Raji (cell line): Measurements from ENCODE around the gene RELA.
A peak's percentile ranks its signal among the peaks of the same experiment; 100 is the strongest.

Experiments
- POLR2A ChIP-seq: IDR thresholded peaks from 2 replicates; pipeline ENCODE4 v1.6.1; 2011; ENCODE audit warnings: low read depth, low read length, control low read depth; ENCODE audit not compliant: insufficient read depth

Gene RELA

DNA sequence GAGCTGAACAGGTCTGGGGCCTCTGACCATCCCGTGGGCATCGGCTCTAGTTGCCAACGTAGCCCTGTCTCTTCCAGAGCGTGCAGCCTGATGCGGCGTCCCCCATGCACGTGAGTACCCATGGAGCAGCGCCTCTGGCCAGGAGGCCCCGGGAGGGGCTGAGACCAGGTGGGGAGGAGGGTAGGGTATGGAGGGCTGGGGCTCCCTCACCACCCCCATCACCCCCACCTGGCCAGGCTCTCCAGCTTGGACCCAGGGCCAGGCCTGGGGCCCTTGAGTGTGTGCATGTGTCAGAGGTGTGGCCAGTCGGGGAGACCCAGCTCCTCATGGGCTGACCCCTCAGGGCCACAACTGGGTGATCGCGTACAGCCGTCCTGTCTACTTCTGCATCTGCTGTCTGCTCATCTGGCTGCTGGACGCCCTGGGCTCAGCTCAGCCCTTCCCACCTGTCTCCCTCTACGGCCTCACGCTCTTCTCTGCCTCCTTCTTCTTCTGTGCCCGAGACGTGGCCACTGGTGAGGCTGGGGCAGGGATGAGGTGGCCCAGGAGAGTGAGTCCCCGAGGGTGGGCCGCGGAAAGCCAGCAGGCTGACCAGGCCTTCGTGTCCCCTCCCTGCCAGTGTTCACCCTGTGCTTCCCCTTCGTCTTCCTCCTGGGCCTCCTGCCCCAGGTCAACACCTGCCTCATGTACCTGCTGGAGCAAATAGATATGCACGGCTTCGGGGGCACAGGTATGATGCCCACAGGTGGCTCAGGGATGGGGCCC lies 38.7 kb downstream of the RELA start:
- TF ChIP-seq POLR2A, result no peak

DNA sequence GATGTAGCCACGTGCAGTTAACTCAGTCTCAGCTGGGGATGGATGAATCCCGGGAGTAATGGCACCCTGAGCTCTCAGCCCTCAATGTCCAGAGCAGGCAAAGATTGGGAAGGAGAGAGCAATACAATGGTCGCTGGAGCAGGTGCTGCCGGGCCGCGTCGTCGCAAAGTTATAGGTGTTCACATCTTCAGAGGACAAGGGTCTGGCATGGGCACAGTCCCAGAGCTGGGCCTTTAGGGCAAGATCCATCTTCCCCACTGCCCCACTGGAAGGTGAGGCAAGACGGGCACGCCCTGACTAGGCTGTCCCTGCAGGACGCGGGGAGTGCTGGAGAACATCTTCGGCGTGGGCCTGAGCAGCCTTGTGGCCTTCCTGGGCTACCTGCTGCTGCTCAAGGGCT lies 39.5 kb downstream of the RELA start:
- no peak for TF ChIP-seq POLR2A

DNA sequence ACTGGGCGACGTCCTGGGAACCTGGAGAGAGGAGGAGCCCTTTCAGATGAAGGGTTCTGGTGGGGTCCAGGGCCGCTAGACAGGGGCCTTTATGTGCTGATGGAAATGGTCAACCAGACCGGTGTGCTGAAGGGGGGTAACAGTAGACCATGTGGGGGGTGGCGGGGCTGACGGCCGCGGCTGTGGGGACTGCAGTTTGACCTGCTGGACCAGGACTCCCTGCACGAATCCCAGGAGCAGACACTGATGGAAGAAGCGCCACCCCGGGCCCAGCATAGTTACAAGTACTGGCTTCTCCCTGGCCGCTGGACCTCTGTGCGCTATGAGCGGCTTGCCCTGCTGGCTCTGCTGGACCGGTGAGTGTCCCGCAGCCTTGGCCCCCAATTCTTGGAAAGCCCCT lies 40.7 kb downstream of the RELA start:
- no peak for TF ChIP-seq POLR2A

DNA sequence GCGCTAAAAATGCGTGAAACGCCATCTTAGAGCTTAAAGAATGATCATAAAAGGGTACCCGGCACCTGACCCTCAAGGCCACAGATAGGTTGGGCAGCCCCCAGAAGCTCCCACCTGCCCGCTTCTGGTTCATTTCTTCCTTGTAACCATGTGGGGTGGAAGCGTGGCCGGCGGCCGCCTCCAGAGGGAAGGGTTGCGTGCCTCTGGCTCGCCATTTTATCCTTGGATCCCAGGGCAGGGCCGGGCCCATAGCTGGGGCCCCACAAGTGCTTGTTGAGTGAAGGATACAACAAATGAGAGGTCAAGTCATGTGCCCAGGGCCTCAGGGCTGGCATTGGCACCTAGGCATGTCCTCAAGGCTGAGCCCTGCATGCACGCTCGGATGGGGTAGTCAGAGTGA lies 41.3 kb downstream of the RELA start:
- no peak for TF ChIP-seq POLR2A

DNA sequence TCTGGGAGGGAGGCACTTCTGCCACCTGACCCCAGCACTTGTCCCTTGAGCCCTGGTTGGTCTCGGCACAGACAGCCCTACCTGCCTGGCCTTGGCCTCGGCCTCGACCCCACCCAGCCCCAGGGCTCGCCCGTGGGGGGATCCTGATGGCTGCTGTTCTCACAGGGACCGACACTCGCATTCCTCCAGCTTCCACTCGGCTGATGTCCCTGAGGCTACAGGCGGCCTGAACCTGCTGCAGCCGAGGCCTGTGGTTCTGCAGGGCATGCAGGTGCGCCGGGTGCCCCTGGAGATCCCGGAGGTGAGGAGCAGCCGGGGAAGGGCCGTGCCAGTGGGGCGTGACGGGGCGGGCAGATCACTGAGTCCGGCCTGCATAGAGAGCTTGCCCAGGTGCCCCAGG lies 42.0 kb downstream of the RELA start:
- no peak for TF ChIP-seq POLR2A

DNA sequence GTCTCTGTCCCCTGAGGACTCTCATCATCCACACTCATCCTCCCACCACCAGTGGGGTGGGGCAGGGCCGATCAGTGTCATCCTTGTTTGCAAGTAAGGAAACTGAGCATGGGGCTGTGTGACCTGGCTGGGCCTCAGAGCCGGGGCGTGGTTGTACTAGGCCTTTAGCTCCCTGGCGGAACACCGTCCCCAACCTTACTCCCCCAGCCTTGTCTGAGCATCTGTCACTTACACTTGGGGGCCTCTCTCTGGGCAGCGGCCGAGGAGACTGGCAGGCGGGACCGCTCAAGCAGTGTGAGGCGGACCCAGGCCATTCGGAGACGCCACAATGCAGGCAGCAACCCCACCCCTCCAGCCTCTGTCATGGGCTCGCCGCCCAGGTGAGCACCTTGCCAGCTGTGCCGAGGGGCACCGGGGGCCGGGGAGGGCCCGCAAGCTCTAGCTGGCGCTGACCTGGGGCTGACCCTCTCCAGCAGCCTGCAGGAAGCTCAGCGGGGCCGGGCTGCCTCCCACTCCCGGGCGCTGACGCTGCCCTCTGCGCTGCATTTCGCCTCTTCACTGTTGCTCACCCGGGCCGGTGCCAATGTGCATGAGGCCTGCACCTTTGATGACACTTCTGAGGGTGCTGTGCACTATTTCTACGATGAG lies 43.3 kb downstream of the RELA start:
- no peak for TF ChIP-seq POLR2A

DNA sequence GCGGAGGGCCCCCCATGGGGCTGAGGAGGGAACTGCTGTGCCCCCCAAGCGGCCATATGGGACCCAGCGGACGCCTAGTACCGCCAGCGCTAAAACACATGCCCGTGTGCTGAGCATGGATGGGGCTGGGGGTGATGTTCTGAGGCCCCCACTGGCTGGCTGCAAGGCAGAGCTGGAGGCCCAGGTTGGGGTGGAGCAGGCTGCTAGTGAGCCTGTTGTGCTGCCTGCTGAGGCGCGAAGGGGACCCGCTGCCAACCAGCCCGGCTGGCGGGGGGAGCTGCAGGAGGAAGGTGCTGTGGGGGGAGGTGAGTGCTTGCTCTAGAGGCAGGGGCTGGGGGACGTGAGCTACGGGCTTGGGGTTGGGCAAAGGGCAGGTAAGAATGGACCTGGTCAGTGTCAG lies 44.0 kb downstream of the RELA start:
- TF ChIP-seq POLR2A, result no peak

DNA sequence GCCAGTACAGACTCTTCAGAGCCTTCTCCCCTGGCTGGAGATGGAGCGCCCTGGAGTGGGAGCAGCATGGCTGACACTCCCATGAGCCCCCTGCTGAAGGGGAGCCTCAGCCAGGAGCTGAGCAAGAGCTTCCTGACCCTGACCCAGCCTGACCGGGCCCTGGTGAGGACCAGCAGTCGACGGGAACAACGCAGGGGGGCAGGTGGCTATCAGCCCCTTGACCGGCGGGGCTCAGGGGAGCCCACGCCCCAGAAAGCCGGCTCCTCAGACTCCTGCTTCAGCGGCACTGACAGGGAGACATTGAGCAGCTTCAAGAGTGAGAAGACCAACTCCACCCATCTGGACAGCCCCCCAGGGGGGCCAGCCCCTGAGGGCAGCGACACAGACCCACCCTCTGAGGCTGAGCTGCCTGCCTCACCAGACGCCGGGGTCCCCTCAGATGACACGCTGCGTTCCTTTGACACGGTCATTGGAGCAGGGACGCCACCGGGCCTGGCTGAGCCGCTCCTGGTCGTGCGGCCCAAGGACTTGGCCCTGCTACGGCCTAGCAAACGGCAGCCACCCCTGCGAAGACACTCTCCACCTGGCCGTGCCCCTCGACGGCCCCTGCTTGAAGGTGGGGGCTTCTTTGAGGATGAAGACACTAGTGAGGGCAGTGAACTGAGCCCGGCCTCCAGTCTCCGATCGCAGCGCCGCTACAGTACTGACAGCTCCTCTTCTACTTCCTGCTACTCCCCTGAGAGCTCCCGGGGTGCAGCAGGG lies 44.5 kb downstream of the RELA start:
- no peak for TF ChIP-seq POLR2A

DNA sequence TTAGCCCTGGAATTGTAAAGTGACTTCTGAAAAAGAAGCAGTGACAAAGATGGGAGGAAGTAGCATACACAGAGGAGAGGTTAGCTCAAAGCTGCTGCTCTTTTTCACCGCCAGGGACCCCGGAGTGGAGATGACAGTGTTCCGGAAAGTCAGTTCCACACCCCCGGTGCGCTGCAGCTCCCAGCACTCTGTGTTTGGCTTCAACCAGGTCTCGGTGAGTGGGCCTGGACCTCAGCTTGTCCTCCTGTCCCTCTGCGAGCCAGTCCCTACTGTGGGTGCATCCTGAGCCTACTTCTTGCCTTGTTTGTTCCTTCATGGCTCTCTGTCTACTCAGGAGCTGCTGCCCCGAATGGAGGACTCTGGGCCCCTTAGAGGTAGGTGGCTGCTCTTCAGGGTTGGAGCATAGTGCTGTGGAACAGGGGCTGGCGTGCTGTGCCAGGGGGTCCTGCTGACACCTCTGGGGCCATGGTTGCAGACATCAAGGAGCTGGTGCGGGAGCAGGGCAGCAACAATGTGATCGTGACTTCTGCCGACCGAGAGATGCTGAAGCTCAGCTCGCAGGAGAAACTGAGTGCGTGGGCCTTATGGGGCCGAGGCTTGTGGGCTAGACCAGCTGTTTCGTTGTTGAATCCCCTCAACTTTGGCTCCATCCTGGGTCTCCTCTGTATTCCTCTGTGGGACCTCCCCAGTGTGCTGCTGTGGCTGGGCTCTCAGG lies 45.4 kb downstream of the RELA start:
- no peak for TF ChIP-seq POLR2A

DNA sequence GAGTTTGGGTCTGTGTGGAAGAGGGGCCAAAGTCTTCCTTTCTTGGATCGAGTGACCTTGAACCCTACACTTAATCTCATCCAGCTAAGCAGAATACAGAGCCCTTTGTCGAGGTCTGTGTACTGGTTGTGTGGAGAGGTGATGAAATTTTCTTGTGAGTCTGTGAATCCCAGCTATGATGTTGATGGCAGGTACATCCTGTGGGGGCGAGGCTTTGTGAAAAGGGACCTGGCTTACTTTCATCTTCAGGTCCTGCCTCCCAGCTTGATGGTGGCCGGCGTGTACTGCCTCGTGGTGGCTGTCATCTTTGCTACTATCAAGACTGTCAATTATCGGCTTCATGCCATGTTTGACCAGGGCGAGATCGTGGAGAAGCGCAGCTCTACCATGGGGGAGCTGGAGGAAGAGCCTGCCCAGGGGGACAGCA lies 46.1 kb downstream of the RELA start:
- no peak for TF ChIP-seq POLR2A

DNA sequence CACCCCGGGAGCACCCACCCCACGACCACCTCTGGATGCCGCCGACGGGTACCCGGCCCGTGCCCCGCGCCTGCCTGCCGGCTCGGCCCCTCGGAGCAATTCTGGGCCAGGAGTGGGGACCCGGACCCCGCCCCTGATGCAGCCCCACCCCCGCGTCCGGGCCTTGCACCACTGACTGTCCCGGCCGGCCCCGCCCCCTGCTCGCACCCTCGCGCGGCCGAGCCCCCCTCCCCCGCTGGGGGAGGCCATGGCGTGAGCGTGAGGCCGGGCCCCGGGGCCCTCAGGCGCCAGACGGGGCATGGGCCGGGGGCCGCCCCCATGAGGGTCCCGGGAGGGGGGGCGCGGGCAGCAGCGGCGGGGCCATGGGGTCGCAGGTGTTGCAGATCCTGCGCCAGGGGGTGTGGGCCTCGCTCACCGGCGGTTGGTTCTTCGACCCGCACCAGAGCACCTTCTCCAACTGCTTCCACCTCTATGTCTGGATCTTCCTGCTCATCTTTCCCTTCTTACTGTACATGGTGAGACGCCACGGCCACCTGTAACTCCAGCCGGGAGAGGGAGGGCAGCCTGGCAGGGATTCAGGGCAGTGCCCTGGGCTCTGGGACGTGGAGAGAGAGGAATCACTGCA lies 46.7 kb downstream of the RELA start:
- no peak for TF ChIP-seq POLR2A

DNA sequence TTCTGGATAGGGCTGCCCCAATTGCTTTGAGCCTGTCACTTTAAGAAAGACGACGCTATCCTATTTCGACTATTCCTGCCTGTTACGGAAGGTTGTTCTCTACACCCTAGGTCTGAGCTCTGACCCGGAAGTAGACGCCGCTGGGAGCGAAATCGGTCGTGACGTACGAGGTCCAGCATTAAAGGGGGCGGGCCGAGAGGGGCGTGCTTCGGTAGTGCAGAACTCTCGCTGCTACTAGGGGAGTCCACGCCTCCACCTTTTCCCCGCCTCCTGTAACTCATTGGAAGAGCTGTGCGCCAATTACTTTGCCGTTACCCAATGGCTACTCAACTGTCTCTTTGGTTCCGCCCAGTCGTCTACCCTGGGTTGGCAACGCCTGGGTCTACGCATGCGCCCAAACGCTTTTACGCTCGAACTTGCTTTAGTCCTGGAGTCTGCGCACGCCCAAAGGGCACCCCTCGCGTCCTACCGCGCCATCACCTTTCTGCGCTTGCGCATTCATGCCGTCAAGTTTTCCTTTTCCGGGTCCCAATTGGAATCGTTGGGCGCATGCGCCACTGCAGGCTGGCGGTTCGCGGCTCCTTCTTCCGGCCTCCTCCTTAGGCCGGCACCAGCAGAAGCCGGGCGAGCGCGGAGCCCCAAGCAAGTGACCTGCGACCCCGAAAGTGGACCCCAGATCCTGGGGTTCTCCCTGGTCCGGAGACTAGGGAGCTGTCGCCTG lies 47.3 kb downstream of the RELA start, which contains the start of gene PCNX3:
Gene PCNX3 (plus strand): TSS at position 548 of the 721 bp plus-strand sequence. CDS start 536 bp downstream, outside the sequence.
- TF ChIP-seq POLR2A, result peak; percentile 63

DNA sequence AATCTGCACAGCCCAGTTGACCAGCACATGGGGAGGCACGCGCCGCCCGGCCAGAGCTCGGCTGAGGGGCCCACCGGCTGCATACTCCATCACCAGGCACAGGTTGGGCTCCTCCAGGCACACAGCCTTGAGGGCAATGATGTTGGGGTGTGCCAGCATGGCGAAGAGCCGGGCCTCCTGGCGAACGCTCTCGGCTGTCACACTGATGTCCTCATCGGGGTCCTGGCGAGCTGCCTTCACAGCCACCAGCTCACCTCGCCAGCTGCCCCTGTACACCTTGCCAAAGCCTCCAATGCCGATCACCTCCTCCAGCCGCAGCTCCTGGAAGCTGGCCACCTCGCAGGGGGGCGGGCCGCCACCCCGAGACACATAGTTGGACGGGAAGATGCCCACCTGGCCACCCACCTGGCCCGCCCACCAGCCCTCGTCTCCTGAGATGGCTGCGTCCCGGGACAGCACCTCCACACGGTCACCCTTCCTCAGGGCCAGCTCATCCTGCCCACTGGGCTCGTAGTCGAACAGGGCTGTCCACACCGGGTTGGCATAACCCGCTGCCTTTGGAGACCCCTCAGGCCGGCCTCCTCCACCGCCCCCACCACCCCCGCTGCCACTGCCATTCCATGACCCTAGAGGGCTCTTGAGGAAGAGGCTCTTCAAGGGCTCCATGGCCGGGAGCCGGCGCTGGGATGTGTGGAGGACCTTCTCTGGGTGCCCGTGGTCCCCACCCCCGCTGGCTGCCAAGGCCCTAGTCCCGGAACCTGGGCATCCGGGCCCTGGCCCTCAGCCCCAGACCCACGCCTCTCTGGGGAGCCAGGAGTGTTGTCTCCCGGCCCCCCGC lies 49.4 kb downstream of the RELA start:
- no peak for TF ChIP-seq POLR2A
